PC-9 (cell line): ENCODE data around the gene ALS2. TPM values are rescaled to one million over a fixed set of nuclear protein-coding genes. Genes with fewer than 3 reads are reported as not detected.

ENCODE experiments used
- BruUV-seq: library from RNA; stranded (reverse); fragments of 400-500 nt; replicated peaks from 2 replicates; lab custom pipeline; 2021; lab: Mats Ljungman, UMichigan
- CTCF ChIA-PET: fragments of 300-600 bp; sonication (Branson Sonifier 250); formaldehyde crosslinking; loops from one replicate; lab custom pipeline; 2022; ENCODE audit warnings: antibody characterized with exemption; lab: Charles Lee
- POLR2A ChIA-PET: fragments of 300-600 bp; sonication (Branson Sonifier 250); formaldehyde crosslinking; loops from one replicate; lab custom pipeline; 2022; ENCODE audit warnings: antibody characterized with exemption; ENCODE audit not compliant: unreplicated experiment; lab: Charles Lee
- DNase-seq, 2 experiments: peaks; one replicate each; pipeline versions ENCODE4 v3.0.0 to v3.0.0-alpha.2; 2015 to 2022; ENCODE audit warnings: mixed read lengths in 1 of 2
- H2AFZ ChIP-seq: fragments of 200-600 bp; sonication (generic); 2 replicates; pipeline ENCODE4 v1.8.1; 2017; ENCODE audit warnings: antibody characterized with exemption
- H3F3A ChIP-seq: fragments of 200-600 bp; sonication (generic); 2 replicates; pipeline ENCODE4 v1.8.1; 2017; ENCODE audit warnings: antibody characterized with exemption, mild to moderate bottlenecking, low read depth; ENCODE audit not compliant: insufficient read depth
- H3K27ac ChIP-seq: fragments of 200-600 bp; sonication (generic); 2 replicates; pipeline ENCODE4 v1.6.1; 2016; ENCODE audit warnings: mixed run types
- H3K27me3 ChIP-seq: fragments of 200-600 bp; sonication (generic); 2 replicates; pipeline ENCODE4 v1.6.1; 2016; ENCODE audit warnings: low read depth, mixed run types; ENCODE audit not compliant: insufficient read depth
- H3K36me3 ChIP-seq: fragments of 200-600 bp; sonication (generic); 2 replicates; pipeline ENCODE4 v1.6.1; 2016; ENCODE audit warnings: low read depth, mixed run types
- H3K4me1 ChIP-seq: fragments of 200-600 bp; sonication (generic); replicated peaks from 2 replicates; pipeline ENCODE4 v1.6.1; 2016; ENCODE audit warnings: mixed run types; ENCODE audit not compliant: insufficient read depth
- H3K4me2 ChIP-seq: fragments of 200-600 bp; sonication (generic); 2 replicates; pipeline ENCODE4 v1.6.1; 2017; ENCODE audit warnings: mixed run types
- H3K4me3 ChIP-seq: fragments of 200-600 bp; sonication (generic); 2 replicates; pipeline ENCODE4 v1.6.1; 2016; ENCODE audit warnings: mixed run types
- H3K79me2 ChIP-seq: fragments of 200-600 bp; sonication (generic); 2 replicates; pipeline ENCODE4 v1.6.1; 2017; ENCODE audit warnings: low read depth, mixed run types
- H3K9me2 ChIP-seq: fragments of 200-600 bp; sonication (generic); 2 replicates; pipeline ENCODE4 v1.8.1; 2017; ENCODE audit warnings: mild to moderate bottlenecking; ENCODE audit not compliant: insufficient read depth
- H3K9me3 ChIP-seq: fragments of 200-600 bp; sonication (generic); 2 replicates; pipeline ENCODE4 v1.8.1; 2016; ENCODE audit warnings: low read depth; ENCODE audit not compliant: insufficient read depth
- H4K20me1 ChIP-seq: fragments of 200-600 bp; sonication (generic); 2 replicates; pipeline ENCODE4 v1.8.1; 2017; ENCODE audit not compliant: insufficient read depth
- EZH2 ChIP-seq: fragments of 200-600 bp; sonication (generic); IDR thresholded peaks from 2 replicates; pipeline ENCODE4 v1.8.0; 2017; ENCODE audit warnings: antibody characterized with exemption, low read depth
- intact Hi-C: fragments of 100-400 bp; cut with micrococcal nuclease; formaldehyde crosslinking; loops from one replicate; pipeline ENCODE4 v1.10.0; 2022; ENCODE audit not compliant: unreplicated experiment
- total RNA-seq: library from RNA; stranded (reverse); gene quantifications from 2 replicates; pipeline ENCODE4 v1.2.3, GENCODE V29; 2021
- TF ChIP-seq, protein P1 (sequence below): fragments of 200-600 bp; sonication (generic); conservative IDR thresholded peaks from 2 replicates; pipeline ENCODE4 v1.6.1; 2017; ENCODE audit warnings: mixed run types, antibody characterized with exemption, mild to moderate bottlenecking, moderate library complexity

Gene ALS2
- total RNA-seq, 1 experiment from 2014 or later = 27.6 TPM

DNA sequence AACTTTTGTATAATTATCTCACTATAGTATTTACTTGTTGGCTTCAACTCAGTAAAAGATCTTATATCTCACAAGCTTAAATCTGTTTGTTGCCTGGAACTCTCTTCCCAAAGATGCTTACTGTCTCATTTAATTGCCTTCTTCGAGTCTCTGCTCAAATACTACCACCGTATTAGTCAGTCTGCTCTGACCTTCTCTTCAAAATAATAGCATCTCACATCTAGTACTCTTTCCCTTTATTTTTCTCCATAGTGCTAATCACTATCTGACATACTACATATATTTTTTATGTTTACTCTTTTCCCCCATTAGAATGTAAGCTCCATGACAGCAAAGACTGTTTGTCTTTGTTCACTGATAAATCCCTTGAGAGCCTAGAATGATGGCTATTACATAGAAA lies 71.7 kb downstream of the ALS2 start:
- peaks cover 2% of the 10 kb centered on the region for H3F3A ChIP-seq
- no peak overlapping the region for H3K4me2 ChIP-seq
- H4K20me1 ChIP-seq = no peaks in the 10 kb centered on the region
- H3K27me3 ChIP-seq = no peaks in the 10 kb centered on the region
- TF ChIP-seq, protein P1, sequence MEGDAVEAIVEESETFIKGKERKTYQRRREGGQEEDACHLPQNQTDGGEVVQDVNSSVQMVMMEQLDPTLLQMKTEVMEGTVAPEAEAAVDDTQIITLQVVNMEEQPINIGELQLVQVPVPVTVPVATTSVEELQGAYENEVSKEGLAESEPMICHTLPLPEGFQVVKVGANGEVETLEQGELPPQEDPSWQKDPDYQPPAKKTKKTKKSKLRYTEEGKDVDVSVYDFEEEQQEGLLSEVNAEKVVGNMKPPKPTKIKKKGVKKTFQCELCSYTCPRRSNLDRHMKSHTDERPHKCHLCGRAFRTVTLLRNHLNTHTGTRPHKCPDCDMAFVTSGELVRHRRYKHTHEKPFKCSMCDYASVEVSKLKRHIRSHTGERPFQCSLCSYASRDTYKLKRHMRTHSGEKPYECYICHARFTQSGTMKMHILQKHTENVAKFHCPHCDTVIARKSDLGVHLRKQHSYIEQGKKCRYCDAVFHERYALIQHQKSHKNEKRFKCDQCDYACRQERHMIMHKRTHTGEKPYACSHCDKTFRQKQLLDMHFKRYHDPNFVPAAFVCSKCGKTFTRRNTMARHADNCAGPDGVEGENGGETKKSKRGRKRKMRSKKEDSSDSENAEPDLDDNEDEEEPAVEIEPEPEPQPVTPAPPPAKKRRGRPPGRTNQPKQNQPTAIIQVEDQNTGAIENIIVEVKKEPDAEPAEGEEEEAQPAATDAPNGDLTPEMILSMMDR = no peak
- no peak for TF ChIP-seq EZH2
- no TSS peak for BruUV-seq
- ChIA-PET POLR2A (no interaction called here), CTCF (no interaction called here)
- H3K79me2 ChIP-seq = no peaks in the 10 kb centered on the region
- DNase-seq = no peak
- no peaks in the 10 kb centered on the region for H3K9me3 ChIP-seq
- no peak overlapping the region for H3K27ac ChIP-seq
- H3K36me3 ChIP-seq = peaks cover 15% of the 10 kb centered on the region
- no peaks in the 10 kb centered on the region for H3K4me1 ChIP-seq
- no peak overlapping the region for H3K4me3 ChIP-seq
- no peaks in the 10 kb centered on the region for H3K9me2 ChIP-seq
- no peak overlapping the region for H2AFZ ChIP-seq
- intact Hi-C loops = loop anchor here (2.0 kb wide), 1 partner anchor 472 kb away; no protein-coding TSS in a partner anchor

DNA sequence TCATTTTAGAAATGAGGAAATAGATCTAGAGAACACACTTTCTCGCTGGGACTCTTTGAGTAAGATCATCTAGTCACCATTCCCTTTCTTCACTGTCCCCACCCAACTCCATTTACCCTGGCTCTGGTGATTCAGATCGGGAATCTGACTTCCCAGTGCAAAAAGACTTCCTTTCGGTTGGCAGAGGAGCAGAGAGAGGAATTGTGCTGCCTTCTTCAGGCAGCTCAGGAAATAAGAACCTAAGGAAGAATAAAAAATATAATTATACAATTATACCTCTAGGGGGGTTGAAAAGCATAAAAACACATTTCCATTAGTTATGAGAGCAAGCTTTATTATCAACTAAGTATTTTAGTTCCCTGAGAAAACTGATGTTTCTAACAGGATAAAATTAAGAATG lies 73.0 kb downstream of the ALS2 start:
- no peaks in the 10 kb centered on the region for H3K4me1 ChIP-seq
- intact Hi-C loops = loop anchor here (2.0 kb wide), 1 partner anchor 471 kb away; no protein-coding TSS in a partner anchor
- ChIA-PET CTCF (no interaction called here), POLR2A (no interaction called here)
- H2AFZ ChIP-seq = no peak overlapping the region
- no peak for DNase-seq
- no peaks in the 10 kb centered on the region for H3K27me3 ChIP-seq
- no peak overlapping the region for H3K27ac ChIP-seq
- H3K4me3 ChIP-seq = no peak overlapping the region
- peaks cover 16% of the 10 kb centered on the region for H3K36me3 ChIP-seq
- TF ChIP-seq, protein P1 = no peak
- no peak for TF ChIP-seq EZH2
- no peaks in the 10 kb centered on the region for H3K79me2 ChIP-seq
- no peak overlapping the region for H3K4me2 ChIP-seq
- no peaks in the 10 kb centered on the region for H4K20me1 ChIP-seq
- H3K9me3 ChIP-seq = no peaks in the 10 kb centered on the region
- H3K9me2 ChIP-seq = no peaks in the 10 kb centered on the region
- BruUV-seq = no TSS peak
- H3F3A ChIP-seq = peaks cover 2% of the 10 kb centered on the region

DNA sequence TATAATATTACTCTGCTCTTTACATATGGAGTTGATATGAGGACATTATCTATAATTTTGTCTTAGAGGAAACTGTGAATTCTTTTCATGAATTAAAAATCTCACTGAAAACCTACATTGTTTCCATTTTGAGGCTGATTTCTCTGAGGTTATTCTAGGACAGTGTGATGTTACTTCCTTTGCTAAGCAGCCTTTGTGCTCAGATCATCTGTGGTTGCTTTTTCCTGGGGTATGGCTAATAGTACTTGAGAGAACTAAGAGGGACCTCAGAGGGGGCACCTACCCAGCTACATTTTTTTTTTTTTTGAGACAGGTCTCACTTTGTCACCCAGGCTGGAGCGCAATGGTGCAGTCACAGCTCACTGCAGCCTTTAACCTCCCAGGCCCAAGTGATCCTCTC lies 73.6 kb downstream of the ALS2 start:
- no peak overlapping the region for H2AFZ ChIP-seq
- intact Hi-C loops = no loop called here
- no peaks in the 10 kb centered on the region for H3K27me3 ChIP-seq
- TF ChIP-seq, protein P1 = no peak
- no peak for TF ChIP-seq EZH2
- DNase-seq = no peak
- no peak overlapping the region for H3K4me3 ChIP-seq
- H3F3A ChIP-seq = peaks cover 2% of the 10 kb centered on the region; the same call in 1 of the 2 replicates
- no peaks in the 10 kb centered on the region for H3K9me3 ChIP-seq
- H3K79me2 ChIP-seq = no peaks in the 10 kb centered on the region
- no TSS peak for BruUV-seq
- H4K20me1 ChIP-seq = no peaks in the 10 kb centered on the region
- H3K27ac ChIP-seq = no peak overlapping the region
- H3K4me1 ChIP-seq = no peaks in the 10 kb centered on the region
- ChIA-PET CTCF (no interaction called here), POLR2A (no interaction called here)
- no peaks in the 10 kb centered on the region for H3K9me2 ChIP-seq
- peaks cover 16% of the 10 kb centered on the region for H3K36me3 ChIP-seq
- no peak overlapping the region for H3K4me2 ChIP-seq
